GM11168 (cell line): ENCODE data around the gene KLLN.
"Not testable (repeated sequence)": the region's sequence is repeated elsewhere in the genome, so short reads cannot be mapped to it uniquely, and the experiment has no call there.

Experiments
- in situ Hi-C: fragments of 300-500 bp; cut with MboI; formaldehyde crosslinking; loops from one replicate; pipeline ENCODE4 v1.12.0; 2022; ENCODE audit warnings: low sequenced_read_pairs; ENCODE audit not compliant: unreplicated experiment

The KLLN gene

GRCh38 chr10:87868277-87868676, 4.9 kb upstream of the KLLN start:
- in situ Hi-C loops: loop anchor here (10.0 kb wide), 1 partner anchor 527 kb away; no protein-coding TSS in a partner anchor

- in situ Hi-C loops: loop anchor here (10.0 kb wide), 1 partner anchor 527 kb away; no protein-coding TSS in a partner anchor
These were observed 4.1 kb upstream of the KLLN start for GRCh38 chr10:87867453-87867852.

- in situ Hi-C loops: loop anchor here (10.0 kb wide), 1 partner anchor 528 kb away; no protein-coding TSS in a partner anchor
These were observed 3.2 kb upstream of the KLLN start for GRCh38 chr10:87866412-87866974.

GRCh38 chr10:87865241-87865881, 2.0 kb upstream of the KLLN start:
- in situ Hi-C loops: loop anchor here (10.0 kb wide), 1 partner anchor 529 kb away; no protein-coding TSS in a partner anchor

GRCh38 chr10:87864496-87865059, 1.2 kb upstream of the KLLN start:
- in situ Hi-C loops: loop anchor here (10.0 kb wide), 1 partner anchor 530 kb away; no protein-coding TSS in a partner anchor

- in situ Hi-C loops: loop anchor here (10.0 kb wide), 1 partner anchor 531 kb away; no protein-coding TSS in a partner anchor
These were observed 690 bp upstream of the KLLN start for GRCh38 chr10:87863951-87864495.

GRCh38 chr10:87862679-87863052, 667 bp downstream of the KLLN start:
- in situ Hi-C loops: loop anchor here (10.0 kb wide), 1 partner anchor 532 kb away; no protein-coding TSS in a partner anchor

- in situ Hi-C loops: loop anchor here (10.0 kb wide), 1 partner anchor 533 kb away; no protein-coding TSS in a partner anchor
These were observed 1.2 kb downstream of the KLLN start for GRCh38 chr10:87861953-87862678.

GRCh38 chr10:87861566-87861952, 1.8 kb downstream of the KLLN start:
- in situ Hi-C loops: loop anchor here (10.0 kb wide), 1 partner anchor 533 kb away; no protein-coding TSS in a partner anchor

GRCh38 chr10:87860816-87861403, 2.4 kb downstream of the KLLN start:
- in situ Hi-C loops: loop anchor here (10.0 kb wide), 1 partner anchor 534 kb away; no protein-coding TSS in a partner anchor

- in situ Hi-C loops: loop anchor here (10.0 kb wide), 1 partner anchor 535 kb away; no protein-coding TSS in a partner anchor
These were observed 3.1 kb downstream of the KLLN start for GRCh38 chr10:87860156-87860795.

- in situ Hi-C loops: loop anchor here (5.0 kb wide), 1 partner anchor 697 kb away; no protein-coding TSS in a partner anchor
These were observed 7.7 kb downstream of the KLLN start for GRCh38 chr10:87855665-87856064.

GRCh38 chr10:87855247-87855646, 8.1 kb downstream of the KLLN start:
- in situ Hi-C loops: loop anchor here (5.0 kb wide), 1 partner anchor 697 kb away; no protein-coding TSS in a partner anchor

- in situ Hi-C loops: no loop called here
These were observed 11.2 kb downstream of the KLLN start for GRCh38 chr10:87852089-87852488.

GRCh38 chr10:87850742-87851205, 12.6 kb downstream of the KLLN start:
- in situ Hi-C loops: no loop called here

- in situ Hi-C loops: no loop called here
These were observed 14.3 kb downstream of the KLLN start for GRCh38 chr10:87849001-87849400.

GRCh38 chr10:87847550-87847949, 15.8 kb downstream of the KLLN start:
- in situ Hi-C loops: no loop called here

- in situ Hi-C loops: not testable (repeated sequence)
These were observed 16.6 kb downstream of the KLLN start for GRCh38 chr10:87846711-87847110.

GRCh38 chr10:87846023-87846422, 17.3 kb downstream of the KLLN start:
- in situ Hi-C loops: no loop called here
